Left hindlimb (tissue), 1 donor: ENCODE measurements around the gene TNC.

Experiments used
- DNase-seq: peaks from one replicate; pipeline ENCODE4 v3.0.0-alpha.2; 2018

The TNC gene

GRCh38 chr9:115042781-115043509, 75.0 kb downstream of the TNC start:
- DNase-seq = peak; percentile 75

- DNase-seq = no peak
Measured at GRCh38 chr9:115039516-115040120, 78.3 kb downstream of the TNC start.

- DNase-seq = peak; percentile 44
Measured at GRCh38 chr9:115038178-115038577, 79.8 kb downstream of the TNC start.

GRCh38 chr9:115036691-115037090, 81.3 kb downstream of the TNC start:
- DNase-seq = no peak

- peak; percentile 57 for DNase-seq
Measured at GRCh38 chr9:115035841-115036612, 81.9 kb downstream of the TNC start.

- DNase-seq = no peak
Measured at GRCh38 chr9:115034801-115035200, 83.2 kb downstream of the TNC start.

- no peak for DNase-seq
Measured at GRCh38 chr9:115033800-115034199, 84.2 kb downstream of the TNC start.

- DNase-seq = no peak
Measured at GRCh38 chr9:115032296-115032695, 85.7 kb downstream of the TNC start.

GRCh38 chr9:115030006-115030405, 88.0 kb downstream of the TNC start:
- no peak for DNase-seq

GRCh38 chr9:115025721-115026120, 92.2 kb downstream of the TNC start:
- no peak for DNase-seq

- DNase-seq = no peak
Measured at GRCh38 chr9:115024925-115025535, 92.9 kb downstream of the TNC start.

GRCh38 chr9:115022760-115023434, 95.1 kb downstream of the TNC start:
- no peak for DNase-seq

GRCh38 chr9:115018547-115019435, 99.2 kb downstream of the TNC start:
- DNase-seq = no peak

- DNase-seq = no peak
Measured at GRCh38 chr9:115016344-115016743, 101.6 kb downstream of the TNC start.

- no peak for DNase-seq
Measured at GRCh38 chr9:115015018-115015635, 102.8 kb downstream of the TNC start.

GRCh38 chr9:115014438-115014837, 103.5 kb downstream of the TNC start:
- DNase-seq = no peak

- DNase-seq = peak; percentile 64
Measured at GRCh38 chr9:115013998-115014397, 104.0 kb downstream of the TNC start.

- DNase-seq = no peak
Measured at GRCh38 chr9:115012486-115012885, 105.5 kb downstream of the TNC start.

GRCh38 chr9:115010874-115011273, 107.1 kb downstream of the TNC start:
- no peak for DNase-seq

- DNase-seq = no peak
Measured at GRCh38 chr9:115008536-115009270, 109.3 kb downstream of the TNC start.

- DNase-seq = no peak
Measured at GRCh38 chr9:115006660-115007059, 111.3 kb downstream of the TNC start.
